Epithelial cell of proximal tubule (primary cell): Measurements from ENCODE around the gene LDLRAD4. TPM values are rescaled to one million over a fixed set of nuclear protein-coding genes. Genes with fewer than 3 reads are reported as not detected.

ENCODE experiments used
- DNase-seq: peaks from one replicate; pipeline ENCODE4 v3.0.0-alpha.2; 2011; ENCODE audit warnings: low read depth
- H3K4me3 ChIP-seq: 2 replicates; pipeline ENCODE4 v1.5.1; 2011; ENCODE audit warnings: low read depth, mild to moderate bottlenecking, low read length
- total RNA-seq: library from RNA; depleted of rRNA; stranded (reverse); fragments of >200 nt; gene quantifications from 2 replicates; pipeline ENCODE4 v1.2.3, GENCODE V29; 2015
- TF ChIP-seq, protein P1 (sequence below): conservative IDR thresholded peaks from 2 replicates; pipeline ENCODE4 v1.5.1; 2012; ENCODE audit warnings: low read depth, mild to moderate bottlenecking, low read length

The LDLRAD4 gene
- total RNA-seq, 1 donor from 2014 or later, result under 0.01 TPM

DNA sequence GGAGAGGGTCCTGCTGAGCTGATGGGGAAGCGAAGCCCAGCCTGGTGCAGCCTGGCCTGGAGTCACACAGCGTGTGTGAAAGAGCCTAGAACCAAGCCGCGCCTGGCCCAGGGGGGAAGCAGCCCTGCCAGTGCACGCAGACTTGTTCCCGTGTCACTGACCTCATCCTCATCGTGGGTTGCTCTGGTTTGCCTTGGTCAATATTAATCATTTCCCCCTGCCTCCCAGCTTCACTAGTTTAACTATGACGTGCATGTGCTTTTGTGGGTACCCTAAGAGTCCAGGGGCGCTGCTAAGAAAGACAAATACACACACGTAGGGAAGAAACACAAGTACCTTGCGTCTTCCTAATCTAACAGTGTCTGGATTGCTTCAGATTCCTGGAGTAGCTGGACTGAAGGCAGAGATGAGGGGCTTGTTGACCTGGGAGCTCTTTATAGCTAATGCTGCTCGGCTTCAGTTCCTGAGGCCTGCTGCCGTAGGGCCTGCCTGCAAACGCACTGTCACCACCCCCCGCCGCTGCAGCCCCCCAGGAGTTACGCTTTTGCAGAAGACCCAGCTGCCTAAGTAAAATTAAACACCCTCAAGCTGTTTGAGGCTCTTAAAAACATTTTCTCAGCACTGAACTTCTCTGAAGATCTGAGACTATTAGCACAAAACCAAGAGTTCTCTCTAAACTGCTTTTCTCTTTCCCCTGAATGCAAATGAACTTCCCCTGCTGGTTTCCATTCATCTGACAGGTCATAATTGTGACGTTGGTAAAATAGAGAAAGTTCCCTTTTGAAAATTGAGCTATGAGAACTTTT lies 348.6 kb downstream of the LDLRAD4 start:
- H3K4me3 ChIP-seq, result no peak overlapping the region
- TF ChIP-seq, protein P1, sequence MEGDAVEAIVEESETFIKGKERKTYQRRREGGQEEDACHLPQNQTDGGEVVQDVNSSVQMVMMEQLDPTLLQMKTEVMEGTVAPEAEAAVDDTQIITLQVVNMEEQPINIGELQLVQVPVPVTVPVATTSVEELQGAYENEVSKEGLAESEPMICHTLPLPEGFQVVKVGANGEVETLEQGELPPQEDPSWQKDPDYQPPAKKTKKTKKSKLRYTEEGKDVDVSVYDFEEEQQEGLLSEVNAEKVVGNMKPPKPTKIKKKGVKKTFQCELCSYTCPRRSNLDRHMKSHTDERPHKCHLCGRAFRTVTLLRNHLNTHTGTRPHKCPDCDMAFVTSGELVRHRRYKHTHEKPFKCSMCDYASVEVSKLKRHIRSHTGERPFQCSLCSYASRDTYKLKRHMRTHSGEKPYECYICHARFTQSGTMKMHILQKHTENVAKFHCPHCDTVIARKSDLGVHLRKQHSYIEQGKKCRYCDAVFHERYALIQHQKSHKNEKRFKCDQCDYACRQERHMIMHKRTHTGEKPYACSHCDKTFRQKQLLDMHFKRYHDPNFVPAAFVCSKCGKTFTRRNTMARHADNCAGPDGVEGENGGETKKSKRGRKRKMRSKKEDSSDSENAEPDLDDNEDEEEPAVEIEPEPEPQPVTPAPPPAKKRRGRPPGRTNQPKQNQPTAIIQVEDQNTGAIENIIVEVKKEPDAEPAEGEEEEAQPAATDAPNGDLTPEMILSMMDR, result no peak
- DNase-seq, result no peak

DNA sequence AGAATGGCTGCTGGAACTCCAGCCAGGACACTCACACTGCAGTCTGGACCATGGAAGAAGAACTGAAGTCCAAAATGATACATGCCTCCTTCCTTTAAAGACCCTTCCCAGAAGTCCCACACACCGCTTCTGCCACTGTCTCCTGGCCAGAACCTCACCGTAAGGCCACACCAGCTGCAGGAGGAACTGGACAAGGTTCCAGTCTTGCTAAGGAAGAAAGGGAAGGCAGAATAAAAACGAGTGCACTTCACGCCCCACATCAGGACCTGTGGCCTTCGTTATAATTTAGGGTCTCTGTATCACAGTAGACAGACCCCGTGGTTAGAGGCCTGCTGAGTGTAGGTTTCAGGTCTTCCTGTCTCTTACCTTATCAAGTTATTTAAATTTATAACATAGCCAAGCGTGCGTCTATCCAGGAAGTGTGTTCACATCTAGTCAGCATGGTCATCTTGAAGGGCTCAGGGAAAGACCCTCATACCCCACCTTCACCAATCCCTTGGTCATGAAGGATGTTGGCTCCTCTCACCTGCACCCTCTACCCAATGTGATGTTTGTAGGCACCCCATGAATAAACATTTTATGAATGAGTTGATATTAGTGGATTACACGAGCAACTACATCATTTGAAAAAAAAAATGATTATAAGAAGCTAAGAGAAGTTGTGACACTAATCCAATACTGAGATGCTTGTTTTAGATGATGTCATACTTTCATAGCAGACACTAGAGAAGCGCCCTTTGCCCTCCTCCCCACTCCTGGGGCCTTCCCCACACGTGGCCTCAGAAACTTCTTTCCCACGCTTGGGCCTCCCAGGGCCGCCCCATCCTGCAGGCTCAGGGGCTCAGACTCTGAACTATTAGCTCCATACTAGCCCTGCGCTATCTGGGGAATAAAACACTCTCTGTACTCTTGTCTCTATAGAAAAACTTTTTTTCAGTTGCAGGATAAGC lies 350.2 kb downstream of the LDLRAD4 start:
- TF ChIP-seq, protein P1, result no peak
- no peak for DNase-seq
- H3K4me3 ChIP-seq, result no peak overlapping the region

DNA sequence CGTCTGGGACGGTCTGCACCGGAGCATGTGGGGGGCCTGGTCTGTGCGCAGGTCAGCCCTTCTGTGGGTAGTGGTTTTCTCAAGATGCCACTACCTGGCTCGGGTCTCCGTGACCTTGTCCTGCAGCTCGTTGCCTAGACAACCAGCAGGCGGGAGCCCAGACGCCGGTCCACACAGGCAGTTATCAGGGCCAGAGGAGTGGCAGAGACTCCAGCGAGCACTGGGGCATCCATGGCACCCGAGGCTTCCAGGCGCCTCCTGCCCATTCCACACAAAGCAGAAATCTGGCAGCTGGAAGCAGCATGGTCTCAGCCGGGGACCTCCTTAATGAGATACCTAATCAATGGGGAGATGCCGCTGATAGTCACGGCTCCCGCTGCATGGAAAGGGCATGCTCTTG lies 351.7 kb downstream of the LDLRAD4 start:
- TF ChIP-seq, protein P1, result no peak
- no peak overlapping the region for H3K4me3 ChIP-seq

DNA sequence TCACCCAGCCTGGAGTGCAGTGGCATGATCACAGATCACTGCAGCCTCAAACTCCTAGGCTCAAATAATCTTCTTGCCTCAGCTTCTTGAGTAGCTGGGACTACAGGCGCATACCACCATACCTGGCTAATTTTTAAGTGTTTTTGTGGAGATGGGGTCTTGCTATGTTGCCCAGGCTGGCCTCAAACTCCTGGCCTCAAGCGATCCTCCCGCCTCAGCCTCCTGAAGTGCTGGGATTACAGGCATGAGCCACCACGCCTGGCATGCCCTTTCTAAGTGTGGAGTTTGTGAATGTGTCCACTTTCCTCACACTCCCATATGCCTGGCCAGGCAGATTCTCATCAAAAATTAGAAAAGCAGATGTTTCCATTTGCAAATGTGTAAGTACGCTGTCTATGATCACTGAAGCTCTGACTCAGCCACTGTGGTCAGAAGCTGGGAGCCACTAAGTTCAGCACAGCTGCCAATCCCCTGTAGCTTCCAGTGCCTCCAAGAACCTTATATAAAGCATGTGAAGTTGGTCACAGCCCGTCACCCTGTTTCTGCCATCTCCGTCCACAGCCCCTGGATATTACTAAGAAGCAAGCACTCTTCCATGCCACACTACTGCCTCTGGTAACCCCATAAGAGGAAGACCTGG lies 352.4 kb downstream of the LDLRAD4 start:
- H3K4me3 ChIP-seq, result no peak overlapping the region
- no peak for DNase-seq
- TF ChIP-seq, protein P1, result no peak

More for the DNA sequence above, 351.7 kb downstream of the LDLRAD4 start:
- no peak for DNase-seq

DNA sequence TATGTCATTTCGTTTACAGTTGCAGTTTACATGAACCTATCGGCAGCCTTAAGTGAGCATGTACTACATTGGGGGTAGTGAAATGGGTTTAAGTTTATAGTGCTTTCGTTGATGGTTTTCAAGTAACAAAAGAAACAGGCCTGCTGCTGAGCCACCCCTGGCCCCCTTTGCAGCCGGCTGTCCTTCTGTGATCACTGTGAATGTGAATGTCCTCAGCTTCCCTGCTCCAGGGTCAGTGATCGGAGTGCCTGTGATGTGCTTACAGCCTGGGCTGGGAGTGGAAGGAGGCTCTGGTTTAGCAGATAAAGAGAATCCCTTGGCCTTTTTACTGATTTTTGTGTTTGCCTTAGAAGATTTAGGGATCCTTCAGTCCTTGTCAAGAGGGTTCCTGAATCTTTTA lies 353.6 kb downstream of the LDLRAD4 start:
- DNase-seq, result no peak
- TF ChIP-seq, protein P1, result no peak
- no peak overlapping the region for H3K4me3 ChIP-seq

DNA sequence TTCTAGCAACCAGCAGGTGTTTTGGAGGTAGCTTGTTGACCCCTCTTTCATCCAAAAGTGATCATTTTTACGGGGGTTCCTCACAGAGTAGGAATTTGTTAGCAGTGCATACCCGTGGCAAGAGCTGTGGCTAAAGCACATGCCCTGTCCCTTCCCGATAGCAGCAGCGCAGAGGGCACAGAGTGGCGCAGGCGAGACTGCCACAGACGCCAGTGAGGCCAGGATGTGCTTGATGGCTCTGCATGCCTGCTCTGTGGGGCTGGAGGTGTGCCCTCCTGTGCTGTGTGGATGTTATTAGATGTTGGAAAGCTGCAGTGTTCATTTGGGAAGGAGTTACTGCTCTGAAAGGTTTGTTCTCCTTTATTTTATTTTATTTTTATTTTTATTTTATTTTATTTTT lies 354.2 kb downstream of the LDLRAD4 start:
- TF ChIP-seq, protein P1, result no peak
- no peak for DNase-seq
- no peak overlapping the region for H3K4me3 ChIP-seq
